ENCODE results near the gene TBC1D8. TPM values are rescaled to one million over a fixed set of nuclear protein-coding genes. Genes with fewer than 3 reads are reported as not detected.
A peak's percentile ranks its signal among the peaks of the same experiment; 100 is the strongest.

The TBC1D8 gene
- polyA plus RNA-seq, 10 donors = 15.0 to 27.4 (median 19.6) TPM

DNA sequence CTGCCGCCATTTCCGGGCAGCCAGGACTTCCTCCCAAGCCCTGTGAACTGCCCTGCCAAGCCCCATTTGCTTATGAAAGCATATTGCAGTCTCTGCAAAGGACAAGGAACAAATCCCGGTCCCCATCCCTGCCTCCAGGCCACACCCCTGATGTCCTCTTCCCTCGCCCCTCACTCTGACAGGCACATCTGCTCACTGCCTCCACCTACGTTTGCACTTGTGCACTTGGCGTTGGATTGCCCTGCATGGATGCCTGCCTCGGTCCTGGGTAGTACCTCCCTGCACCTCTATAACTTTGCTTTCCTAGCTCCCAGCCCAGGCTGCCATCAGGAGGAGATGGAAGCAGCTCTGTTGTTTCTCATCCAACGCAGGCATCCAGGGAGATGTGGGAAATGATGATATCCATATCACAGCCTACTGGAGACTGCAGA lies 168.7 kb downstream of the TBC1D8 start:
- DNase-seq = no peak

DNA sequence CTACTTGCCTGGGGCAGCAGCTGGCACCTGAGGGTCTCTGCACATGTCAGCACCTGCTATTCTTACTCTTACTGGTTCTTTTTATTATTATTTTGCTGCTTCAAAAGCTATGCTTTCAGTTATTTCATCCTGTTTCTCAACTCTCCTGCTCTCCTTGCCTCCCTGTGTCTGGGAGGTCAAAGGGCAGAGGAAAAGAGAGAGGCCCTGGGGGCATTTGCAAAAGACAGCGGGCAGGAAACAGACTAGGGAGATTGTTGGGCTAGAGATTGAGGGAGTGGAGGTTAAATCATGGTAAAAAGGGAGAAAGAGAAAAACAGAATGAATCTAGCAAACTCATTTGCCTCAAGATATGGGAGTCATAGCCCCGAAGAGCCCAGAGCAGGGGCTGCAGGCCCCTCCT lies 170.2 kb downstream of the TBC1D8 start:
- DNase-seq = no peak

DNA sequence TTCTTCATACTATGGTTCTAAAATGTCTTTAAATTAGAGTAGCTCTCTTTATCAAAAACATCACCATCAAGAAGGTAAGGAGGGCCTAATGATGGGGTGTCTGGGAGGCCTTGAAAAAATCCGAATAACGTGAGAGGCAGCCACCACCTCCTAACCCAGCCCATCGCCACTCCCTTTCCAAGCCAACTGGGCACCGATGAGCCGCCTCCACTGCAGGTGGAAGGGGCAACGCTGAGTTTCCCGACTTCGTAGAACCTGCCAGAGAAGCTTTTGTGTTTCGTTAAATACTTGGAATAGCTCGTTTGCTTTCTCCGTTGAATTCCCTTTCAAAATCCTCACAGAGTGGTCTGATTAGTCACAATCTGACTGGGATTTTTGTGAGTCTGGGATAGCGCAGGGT lies 171.1 kb downstream of the TBC1D8 start:
- no peak for DNase-seq

DNA sequence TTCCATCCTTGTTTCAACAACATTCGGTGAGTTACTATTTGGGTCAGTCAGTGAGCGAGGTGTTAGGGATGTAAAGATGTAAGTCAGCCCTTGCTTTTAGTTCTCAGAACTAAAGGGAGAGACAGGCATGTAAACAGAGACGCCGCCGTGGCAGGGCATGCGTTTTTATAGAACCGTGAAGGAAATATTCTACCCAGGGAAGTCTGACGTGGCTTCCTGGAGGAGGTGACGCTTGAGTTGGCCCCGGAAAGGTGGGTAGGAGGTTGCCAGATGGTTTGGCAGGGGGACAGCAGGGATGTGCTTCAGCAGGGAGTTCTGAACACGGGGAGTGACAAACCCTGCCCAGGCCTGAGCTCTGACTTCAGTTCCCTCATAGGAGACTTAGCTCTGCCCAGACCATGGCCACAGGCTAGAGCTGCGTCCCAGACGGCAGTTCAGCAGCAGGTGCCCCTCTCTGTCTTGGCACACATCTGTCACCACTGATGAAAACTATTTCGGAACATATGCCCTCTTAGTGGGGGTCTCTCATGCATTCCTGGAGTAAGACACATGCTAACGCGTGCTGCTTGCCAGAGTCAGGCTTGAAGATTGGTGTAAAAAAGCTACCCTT lies 172.5 kb downstream of the TBC1D8 start:
- DNase-seq = peak in 1 of 3 donors; percentile 50

DNA sequence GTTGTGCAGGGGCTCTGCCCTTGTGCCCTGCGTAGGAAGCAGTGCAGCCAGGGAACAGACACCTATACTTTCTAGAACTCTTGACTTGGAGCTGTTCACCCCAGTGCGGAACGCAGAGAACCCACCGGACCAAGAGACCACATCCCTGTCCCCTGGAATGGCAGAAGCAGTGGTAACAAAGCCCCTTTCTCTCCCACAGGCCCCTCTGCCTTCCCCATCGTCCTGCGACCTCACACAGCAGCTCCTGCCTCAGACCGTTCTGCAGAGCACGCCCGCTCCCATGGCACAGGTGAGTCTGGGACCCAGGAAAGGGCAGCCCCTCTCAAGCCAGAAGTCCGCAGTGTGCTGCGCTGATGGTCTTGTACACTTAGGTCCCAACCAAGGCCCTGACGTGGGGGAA lies 173.7 kb downstream of the TBC1D8 start:
- DNase-seq = no peak

DNA sequence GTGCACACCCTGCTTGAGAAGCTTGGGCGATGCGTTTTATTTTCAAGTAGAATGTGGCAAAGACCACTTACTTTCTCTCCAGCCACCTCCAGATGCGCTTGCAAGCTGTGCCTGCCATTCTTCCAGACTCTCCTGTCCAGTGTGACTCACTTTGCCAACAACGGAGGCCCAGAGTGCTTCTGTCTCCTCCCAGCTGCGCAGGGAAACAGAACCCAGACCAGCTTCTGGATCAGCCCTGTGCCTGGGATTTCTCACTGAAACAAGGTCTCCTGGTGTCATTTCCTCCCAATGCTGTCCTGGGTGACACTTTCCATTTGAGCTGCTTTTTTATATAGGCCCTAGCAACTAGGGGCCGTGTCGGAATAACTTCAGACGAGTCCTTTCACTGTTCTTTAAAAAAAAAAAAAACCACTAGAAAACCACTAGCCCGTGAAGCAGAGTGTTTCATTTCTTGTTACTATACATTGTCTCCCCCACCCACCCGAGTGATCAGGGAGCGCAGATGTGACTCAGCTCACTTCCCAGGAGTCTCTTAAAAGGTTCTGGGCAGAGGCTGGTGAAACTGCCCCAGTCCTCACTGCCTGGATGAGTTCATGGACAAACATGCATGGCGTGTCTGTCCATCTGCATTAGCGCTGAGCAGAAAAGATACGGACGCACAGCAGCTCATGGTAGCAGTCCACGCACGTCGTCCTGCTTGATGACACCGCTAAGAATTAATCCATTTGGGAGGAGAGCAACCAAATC lies 174.4 kb downstream of the TBC1D8 start:
- DNase-seq = no peak

DNA sequence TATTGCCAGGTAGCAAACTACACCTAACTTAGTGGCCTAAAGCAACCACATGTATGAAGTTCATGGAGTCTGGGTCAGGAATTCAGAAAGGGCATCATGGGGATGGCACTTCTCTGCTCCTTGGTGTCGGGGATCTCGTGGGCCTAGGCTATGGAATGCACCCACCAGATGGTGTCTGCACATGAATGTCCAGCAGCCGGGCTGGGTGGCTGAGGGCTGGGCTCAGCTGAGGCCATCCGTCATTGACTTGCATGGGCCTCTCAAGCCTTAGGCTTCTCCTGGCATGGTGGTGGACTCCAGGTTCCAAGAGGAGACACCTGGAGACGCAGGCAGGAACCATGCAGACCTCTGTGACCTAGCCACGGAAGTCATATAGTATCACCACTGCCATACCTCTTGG lies 175.1 kb downstream of the TBC1D8 start:
- DNase-seq = no peak

DNA sequence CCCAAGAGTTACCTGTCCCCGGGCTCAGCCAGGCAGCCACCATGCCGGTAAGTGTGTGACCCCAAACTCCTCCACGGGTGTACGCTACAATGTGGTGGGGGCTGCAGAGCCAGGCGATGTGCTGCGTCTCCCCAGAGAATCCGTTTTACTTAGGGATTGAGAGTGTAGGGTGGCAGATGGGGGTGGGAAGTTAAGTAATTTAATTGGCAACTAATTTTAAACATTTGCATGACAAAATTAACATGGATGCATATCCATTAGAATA lies 175.7 kb downstream of the TBC1D8 start:
- no peak for DNase-seq

DNA sequence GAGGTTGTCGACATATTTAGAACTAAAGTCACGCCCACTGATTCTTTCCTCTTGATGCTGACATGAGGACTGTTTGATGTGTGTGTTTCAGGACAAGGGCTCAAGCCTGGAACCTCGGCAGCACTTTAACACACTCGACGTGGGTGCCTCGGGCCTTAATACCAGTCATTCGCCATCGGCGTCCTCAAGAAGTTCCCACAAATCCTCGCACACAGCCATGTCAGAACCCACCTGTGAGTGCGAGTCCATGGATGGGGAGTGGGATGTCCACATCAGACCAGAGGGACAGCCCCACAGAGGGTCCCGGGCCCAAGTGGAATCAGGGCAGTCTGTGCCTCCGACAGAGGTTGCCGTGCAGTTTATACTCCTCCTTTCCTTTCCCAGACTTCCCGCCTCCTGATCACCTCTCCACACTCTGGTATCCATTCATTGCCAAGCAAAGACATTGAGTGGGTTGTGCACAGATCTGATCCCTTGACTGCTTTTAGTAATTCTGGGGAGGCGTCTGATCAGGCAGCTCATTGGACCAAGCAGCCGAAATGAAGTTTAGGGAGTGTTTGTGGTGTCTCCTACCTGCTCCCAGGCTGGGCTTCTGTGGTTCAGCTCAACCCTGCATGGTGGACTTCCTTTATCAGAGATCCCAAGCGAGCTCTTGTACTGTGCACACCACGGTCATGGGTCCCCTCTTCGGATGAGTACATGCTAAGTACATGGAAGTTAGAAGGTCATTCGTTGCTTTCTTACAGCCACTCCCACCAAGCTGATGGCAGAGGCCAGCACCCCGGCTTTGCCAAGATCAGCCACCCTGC lies 176.3 kb downstream of the TBC1D8 start:
- DNase-seq = no peak

DNA sequence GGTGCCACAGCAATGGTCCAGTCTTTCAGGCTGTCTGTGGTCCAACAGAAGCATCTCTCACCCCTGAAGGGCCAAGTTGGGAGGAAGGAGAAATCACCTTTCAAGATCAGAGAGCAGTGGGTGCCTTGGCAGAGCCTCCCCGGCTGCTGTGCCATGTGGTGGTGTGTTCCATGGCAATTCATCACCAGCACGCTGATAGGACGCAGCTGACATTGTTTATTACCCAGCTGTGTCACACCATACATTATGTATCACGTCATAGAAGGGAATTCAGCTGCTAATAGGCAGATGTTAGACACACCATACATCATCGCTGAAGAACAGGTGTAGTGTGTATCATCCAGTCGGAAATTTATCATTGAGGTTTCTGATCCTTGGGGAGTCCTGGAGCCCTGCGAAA lies 178.7 kb downstream of the TBC1D8 start:
- peak in 1 of 3 donors; percentile 48 for DNase-seq

DNA sequence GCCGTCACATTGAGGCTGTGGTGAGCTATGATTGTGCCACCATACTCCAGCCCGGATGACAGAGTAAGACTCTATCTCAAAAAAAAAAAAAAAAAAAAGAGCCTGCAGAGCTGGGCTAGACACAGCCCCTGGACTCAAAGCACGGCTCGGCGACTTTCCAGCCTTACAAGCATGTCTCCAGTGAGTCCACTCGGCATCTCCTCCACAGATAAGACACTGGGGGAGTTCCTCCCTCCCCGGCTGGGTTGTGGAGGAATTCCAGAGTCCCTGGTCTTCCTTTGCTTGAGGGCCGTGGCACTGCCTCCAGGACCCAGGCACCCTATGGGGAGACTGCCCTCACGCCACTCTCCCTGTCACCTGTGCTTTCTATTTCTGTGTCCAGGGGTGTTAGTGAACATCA lies 180.0 kb downstream of the TBC1D8 start:
- DNase-seq = no peak

DNA sequence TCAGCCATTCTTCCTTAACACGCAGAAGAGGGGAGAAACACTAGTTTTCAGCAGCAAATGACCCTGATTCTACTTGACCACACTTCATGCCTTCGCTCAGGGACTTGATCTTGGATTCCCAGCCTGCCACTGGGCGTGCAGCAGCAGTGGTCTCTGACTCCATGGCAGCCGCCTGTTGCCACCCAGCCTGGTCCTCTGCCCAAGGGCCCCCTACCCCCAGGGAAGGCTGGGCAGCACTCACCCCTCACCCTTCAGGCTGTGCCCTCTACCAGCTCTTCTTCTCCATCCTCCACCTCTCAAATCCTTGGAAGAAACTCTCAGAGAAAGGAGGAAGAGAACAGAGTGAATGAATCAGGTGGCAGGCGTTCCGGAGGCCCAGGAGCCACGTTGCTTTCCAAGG lies 181.2 kb downstream of the TBC1D8 start:
- DNase-seq = no peak

DNA sequence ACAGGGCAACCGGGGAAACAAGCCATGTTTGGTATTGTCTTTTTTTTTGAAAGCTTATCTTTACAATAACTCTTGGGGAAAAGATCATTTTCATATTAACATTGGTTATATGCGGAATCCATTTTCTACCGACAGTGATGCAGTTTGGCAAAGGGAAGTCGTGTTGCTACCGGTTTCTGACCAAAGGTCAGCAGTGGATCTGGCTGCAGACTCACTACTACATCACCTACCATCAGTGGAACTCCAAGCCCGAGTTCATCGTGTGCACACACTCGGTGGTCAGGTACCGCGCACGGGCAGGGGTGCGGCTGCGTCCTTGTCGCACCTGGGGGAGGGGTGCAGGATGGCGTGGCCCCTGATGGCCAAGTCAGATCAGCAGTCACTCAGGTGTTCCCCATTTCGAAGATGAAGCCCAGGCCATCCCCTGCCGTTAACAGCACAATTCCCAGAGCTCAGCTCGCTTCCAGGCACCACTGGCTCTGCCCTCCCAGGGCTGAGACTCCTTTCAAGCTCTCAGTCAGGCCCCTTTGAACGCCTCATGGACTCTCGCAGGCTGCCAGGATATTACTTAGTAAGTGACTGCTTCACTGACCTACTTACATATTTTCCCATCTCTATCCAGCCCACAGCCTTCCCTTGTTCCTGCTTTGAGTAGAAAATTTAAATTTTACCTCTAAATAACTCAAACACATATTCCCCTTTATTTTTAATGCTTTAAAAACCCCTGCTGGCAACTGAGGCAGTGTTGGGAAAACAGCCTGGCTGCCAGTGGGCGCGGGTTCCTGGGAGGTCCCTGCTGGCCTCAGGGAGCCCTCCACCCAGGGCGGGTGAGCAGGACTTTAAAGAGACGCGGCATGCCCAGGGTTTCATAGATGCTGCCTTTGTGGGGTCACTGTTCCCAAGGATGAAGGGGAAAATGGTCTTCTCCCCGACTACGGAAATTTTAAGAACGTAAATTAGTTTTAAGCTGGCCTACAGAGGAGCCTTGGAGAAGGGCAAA lies 182.7 kb downstream of the TBC1D8 start:
- no peak for DNase-seq

DNA sequence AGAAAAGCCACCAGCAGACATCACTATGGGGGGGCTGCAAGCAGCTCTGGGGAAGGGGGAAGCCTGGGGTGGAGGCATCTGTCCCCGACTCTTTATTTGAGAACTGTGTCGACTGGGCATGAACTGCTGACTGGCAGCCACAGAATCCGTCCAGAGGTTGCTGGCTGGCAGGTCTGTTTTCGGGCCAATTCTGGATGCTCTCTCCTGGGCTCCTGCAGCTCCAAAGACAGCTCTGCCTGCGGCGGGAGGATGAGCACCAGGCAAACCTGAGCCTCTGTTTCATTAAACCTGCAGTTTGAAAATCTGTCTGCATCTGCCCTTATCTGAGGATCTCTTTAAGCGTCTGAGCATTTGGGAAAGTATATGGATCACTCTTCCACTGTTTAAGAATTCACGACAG lies 183.5 kb downstream of the TBC1D8 start:
- DNase-seq = no peak

DNA sequence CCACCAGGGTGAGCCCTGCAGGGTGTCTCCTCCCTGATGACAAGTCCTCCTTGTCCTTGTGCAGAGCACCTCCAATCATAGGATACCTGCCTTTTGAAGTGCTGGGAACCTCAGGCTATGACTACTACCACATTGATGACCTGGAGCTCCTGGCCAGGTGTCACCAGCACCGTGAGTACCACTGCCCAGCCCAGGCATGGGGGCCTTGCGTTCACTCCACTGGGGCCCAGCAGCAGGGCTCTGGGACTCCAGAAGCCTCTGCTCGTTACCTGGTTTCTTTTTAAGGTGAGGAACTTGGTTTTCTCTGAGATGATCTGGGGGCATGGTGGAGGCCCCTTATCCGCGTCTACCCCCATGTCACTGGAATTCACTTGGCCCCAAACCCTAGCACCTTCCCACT lies 185.6 kb downstream of the TBC1D8 start:
- DNase-seq = no peak

DNA sequence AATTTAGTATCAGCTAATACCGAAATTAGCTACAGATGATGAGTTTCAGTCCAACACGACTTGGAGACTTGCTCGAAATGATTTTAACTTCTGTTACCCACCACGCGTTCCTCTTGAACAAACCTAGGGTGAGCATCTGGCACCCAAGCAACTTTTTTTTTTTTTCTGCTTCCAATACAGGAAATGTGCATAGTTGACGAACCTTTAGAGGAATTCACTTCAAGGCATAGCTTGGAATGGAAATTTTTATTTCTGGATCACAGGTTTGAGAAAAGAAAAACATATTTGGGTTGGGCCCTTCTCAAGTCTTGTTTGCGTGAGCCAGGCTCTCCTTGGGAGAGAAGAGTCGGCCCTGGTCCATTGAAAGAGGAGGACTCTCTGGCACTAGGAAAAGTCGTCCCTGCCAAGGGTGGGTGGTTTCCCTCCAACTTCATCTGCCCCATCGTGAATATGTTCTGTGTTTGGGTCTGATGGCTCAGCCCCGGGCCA lies 186.5 kb downstream of the TBC1D8 start:
- DNase-seq = peak in 2 of 3 donors; percentile 67 to 71

DNA sequence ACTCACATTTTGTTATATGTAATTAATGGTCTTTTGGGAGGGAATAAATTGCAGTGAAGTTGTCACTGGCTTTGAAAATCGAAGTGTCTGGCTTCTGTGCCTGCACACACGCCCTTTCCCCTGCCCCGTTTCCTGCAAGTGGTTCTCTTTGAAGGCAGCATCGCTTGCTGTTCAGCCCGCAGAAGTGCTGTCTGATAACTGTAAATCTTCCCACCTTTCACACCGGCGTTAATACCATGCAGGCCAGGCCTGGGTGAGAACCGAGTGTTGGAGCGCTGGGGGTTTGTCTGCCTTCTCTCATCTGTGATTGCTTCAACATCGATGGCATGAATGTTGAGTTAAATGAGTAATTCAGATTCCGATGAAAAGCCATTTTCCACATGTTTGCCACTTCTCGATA lies 187.0 kb downstream of the TBC1D8 start:
- no peak for DNase-seq

DNA sequence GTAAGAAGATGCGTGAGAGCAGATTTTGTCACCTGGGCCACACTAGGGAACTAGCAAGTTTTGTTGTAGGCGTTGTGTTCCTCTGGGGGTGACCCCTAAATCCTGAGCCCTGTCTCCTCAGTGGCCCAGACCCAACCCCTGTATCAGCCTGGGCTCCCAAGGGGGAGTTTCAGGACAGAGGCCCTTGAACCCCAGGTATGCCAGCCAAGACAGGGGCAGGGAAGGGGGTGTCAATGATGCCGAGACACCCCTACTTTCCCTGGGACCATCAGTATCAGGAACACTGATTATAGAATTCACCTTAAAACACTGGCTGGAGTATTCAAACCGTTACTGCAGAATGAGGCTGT lies 188.2 kb downstream of the TBC1D8 start:
- no peak for DNase-seq

DNA sequence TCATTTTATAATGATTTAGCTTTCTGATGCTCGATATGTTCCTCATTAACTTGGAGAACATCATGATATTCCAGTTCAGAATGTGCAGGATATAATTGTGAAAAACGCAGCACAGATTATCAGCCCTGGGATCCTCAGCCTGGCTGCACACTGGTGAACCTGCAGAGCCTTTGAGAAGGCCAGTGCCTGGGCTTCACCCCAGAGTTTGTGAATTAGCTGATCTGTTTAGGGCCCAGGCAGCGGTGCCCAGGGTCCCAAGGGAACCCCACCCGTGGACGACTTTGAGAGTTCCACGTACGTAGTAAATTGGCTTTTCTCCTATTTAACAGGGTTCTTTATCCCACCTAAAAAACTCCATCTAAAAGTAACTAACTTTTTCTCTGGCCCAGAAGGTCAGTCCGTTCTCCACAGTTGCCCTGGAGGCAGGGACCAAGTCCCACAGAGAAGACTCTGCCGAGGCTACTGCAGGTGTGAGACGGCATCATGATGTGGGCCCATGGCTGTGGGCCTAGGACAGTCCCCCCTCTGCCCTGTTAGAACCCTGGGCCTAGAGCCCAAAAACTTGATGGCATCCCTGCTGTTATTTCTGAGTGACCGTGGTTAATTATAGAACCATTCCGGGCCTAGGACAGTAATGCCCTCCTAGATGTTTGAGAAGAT lies 188.7 kb downstream of the TBC1D8 start:
- no peak for DNase-seq

DNA sequence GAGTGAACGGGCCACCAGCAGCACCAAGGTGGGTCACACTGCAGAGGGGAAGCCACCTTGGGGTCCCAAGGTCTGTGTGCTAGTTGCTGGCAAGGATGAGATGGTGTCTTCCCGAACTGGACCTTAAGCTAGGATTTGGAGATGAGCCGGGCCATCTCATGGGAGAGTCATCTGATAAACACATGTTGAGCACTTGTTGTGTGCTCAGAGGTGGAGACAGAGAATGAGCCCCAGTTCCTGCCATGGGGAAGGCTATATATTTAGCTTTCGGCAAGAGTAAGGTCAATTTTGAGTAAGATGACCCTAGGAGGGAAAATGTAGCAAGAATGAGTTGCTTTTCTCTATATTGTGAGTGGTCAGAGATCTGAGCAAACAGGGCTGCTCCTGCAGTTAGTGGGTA lies 190.5 kb downstream of the TBC1D8 start:
- no peak for DNase-seq

DNA sequence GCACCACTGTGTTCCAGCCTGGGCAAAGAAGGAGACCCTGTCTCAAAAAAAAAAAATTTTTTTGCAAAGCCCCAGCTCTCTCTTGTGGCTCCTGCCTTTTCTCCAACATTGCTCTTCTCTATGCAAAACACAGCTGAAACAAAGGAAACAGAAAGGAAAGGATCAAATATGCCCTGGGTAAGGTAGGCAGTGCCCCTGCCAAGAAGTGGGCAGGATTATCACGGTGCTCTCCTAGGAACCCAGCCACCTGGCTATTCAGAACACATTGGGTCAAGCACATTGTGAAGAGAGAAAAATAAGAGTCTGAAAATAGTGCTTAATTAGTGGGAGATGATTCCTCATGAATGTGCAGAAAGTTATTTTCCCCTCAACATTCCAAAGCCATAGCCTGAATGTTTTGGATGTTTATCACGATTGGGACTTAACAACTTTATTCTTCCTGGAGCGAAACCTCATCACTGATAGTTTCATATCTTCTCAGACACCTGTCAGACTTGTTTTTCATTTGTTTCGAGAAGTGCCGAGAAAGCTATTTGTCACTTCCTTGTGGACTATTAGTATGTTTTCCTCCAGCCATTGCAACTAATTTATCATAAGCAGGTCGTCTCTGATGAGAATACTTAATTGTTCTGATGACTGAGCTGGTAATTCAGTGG lies 191.8 kb downstream of the TBC1D8 start:
- DNase-seq = no peak
